CD4-positive, alpha-beta T cell treated with Interleukin-12 subunit alpha and Interleukin-12 subunit beta, for 1 hour (primary cell): ENCODE results near the gene PRKCE.

Source experiments
- DNase-seq: peaks from one replicate; pipeline ENCODE4 v3.0.0-alpha.2; 2020

Gene PRKCE

DNA sequence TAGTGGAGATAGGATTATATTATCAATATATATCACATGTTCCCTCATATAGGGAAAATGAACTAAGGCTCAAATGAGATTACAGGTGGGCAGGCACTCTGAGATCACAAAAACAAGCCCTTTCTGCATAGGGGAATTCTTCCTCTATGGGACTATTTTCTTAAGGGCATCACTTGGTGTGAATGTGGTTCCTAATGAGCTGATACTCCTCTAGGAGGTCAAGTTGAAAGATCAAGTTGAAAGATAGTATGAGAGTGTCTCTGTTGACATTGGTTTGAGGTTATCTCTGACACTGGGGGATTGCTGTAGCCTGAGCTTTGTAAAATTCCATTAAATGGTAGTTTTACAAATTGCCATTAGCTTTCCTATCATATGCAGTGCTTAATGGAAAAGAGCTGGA lies 270.4 kb downstream of the PRKCE start:
- no peak for DNase-seq

DNA sequence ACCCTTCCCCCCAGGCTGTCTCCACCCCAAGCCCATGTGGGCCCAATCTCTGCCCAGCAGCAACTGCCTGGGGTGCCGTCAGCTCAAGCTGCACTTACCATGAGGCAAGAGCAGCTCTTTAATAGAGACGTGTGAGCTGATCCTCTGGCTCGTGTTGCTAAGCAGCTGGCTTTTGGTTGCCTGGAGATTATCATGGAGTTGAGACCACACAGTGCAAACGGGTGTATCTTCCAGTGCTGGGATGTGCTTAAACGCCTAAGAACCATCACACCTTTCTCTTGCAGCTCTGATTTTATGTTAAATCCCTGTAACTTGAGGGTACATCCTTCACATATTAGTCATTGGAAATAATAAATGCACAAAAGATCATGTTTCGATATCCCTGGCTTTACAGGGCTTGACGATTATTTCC lies 271.1 kb downstream of the PRKCE start:
- no peak for DNase-seq

DNA sequence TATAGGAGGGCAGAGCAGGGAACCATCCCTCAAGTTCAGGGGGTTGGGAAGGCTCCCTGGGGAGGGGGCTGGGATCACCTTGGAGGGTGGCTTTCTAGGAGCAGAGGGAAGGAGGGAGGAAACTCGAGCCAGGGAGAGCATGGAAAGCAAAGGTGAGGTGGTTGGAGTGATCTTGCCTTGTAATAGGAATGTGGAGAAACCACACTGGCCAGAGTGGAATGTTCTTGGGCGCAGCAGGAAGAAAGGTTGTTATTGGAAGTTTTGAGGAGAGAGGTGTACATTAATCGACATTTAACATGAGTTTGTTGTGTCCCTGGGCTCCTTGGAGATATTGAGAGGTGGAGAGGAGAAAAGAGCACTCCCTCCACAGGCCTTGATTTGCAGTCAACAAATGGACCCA lies 272.2 kb downstream of the PRKCE start:
- DNase-seq = no peak

DNA sequence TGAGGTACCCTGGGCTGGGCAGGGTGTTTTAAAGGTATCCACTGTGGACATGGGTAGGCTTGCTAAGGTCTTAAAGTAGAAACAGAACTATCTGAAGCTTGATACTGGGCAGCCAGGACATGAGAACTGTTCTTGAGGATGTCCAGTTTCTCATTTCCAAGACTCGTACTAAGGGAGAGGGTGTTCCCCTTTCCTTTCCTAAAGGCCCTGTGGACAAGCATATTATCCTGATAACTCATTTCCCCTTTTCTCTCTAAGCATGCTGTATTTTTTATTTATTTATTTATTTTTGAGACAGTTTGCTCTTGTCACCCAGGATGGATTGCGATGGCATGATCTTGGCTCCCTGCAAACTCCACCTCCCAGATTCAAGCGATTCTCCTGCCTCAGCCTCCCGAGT lies 273.6 kb downstream of the PRKCE start:
- no peak for DNase-seq

DNA sequence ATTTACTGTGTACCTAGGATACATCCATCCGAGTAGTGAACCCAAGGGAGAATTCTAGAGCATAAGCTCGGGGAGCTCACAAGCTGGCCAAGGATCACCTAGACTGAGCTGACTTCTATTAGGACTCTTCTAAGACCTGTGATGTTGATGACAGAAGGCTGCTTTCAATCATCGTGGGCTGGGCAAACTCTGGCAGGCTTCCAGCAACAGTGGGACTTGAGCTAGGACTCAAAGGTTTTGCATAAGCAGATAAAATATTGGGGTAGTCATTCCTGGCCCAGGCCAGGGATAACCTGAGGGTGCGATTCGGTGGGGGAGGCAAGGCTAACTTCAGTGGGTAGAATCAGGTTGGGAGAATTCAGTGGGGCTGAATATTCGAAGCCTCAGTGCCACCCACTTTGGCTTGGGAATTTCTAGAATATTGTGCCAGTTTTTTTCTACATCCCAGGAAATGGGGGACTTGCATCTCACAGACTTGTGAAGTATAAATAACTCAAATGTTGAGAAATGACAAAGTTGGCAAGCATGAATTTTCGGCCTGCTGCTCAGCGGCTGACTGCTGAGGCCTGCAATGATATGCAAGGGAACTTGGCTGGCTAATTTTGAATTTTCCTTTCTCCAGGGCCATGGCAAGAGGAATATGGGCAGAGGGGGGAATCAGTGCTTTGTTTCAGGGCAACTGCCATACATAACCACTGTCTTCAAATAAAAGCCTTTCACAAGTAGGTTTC lies 274.3 kb downstream of the PRKCE start:
- no peak for DNase-seq

DNA sequence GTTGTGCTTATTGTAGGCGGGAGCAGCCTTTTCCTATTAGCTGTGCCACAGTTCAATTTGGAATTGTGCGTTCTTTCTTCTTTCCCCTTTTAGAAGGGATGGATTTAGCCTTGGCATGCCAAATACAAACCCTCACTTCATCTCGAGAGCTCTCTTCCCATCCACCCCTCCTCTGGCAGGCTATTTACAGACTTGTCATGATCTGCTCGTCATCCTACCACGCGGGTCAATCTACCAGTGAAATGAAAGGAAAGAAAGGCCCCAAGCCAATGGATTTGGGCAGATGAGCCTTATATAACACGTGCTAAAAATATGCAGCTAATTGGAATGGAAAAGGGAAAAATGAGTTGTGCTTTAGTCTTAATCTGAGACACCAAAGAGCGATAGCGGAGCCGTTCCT lies 277.5 kb downstream of the PRKCE start:
- DNase-seq = no peak

DNA sequence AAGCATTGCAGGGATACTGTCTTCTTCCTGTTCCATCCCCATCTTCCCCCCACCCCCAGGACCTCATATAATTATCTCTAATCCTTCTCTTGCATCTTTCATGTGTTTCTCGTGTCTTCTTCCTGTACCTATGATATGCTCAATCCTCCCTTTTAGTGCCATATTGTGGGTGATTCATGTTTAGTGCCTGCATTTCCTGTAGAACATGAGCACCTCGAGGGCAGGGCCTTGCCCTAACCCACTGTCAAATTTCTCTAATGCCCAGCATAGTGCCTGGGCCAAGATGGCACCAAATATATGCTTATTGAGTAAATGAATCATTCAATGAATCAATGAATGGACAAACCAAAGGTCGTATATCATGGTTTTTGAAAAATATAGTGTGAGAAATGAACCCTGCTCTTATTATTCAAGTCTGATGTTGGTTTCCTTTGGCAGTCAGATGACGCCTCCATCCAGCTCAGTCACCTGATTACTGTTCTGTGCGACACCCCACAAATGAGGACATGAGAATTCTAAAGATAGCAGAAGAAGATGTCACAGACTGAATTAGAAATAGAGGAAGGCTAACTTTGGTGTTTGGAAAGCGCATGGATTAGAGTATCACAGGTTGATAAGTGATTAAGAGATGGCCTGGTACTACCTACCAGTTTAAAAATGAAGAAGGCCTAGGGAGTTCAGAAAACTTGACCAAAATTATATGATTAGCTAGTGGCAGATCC lies 278.4 kb downstream of the PRKCE start:
- no peak for DNase-seq

DNA sequence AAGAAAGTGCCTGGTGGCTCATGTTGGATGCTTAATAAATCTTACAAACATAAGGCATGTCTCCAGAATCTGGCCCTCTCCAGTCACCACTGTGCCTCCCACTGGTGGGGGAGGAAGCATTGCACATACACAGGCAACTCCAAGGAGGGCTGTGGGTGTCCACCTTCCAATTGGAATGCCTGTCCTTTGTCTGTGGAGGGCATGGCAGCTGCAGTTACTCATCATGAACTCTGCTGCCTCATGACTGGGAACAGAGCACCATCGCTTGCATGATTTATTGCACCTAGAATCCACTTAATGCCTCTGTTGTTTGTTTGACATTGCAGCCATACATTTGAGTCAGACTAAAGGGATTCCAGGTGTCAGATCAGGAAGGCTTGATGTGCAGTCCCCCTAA lies 278.9 kb downstream of the PRKCE start:
- DNase-seq = no peak

DNA sequence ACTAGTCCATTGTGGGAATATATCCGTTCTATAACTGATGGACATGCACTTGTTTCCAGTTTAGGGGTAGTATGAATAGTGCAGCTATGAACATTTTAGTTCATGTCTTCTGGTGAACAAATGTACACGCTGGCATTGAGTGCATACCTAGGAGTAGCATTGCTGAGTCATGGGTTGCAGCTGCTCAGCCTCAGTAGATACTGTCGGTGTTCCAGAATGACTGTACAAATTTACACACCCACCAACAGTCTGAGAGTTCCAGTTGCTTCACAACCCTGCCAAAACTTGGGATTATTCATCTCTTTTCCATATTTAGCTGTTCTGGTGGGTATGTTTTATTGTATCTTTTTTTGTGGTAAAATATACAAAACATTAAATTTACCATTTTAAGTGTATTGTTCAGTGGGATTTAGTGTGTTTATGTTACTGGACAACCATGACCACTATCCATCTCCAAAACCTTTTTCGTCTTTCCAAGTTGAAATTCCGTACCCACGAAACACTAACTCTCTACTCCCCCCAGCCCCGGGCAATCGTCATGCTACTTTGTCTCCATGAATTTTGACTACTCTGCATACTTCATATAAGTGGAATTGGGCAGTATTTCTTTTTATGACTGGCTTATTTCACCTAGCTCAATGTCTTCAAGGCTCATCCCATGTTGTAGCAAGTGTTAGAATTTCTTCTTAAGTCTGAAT lies 281.0 kb downstream of the PRKCE start:
- DNase-seq = no peak

DNA sequence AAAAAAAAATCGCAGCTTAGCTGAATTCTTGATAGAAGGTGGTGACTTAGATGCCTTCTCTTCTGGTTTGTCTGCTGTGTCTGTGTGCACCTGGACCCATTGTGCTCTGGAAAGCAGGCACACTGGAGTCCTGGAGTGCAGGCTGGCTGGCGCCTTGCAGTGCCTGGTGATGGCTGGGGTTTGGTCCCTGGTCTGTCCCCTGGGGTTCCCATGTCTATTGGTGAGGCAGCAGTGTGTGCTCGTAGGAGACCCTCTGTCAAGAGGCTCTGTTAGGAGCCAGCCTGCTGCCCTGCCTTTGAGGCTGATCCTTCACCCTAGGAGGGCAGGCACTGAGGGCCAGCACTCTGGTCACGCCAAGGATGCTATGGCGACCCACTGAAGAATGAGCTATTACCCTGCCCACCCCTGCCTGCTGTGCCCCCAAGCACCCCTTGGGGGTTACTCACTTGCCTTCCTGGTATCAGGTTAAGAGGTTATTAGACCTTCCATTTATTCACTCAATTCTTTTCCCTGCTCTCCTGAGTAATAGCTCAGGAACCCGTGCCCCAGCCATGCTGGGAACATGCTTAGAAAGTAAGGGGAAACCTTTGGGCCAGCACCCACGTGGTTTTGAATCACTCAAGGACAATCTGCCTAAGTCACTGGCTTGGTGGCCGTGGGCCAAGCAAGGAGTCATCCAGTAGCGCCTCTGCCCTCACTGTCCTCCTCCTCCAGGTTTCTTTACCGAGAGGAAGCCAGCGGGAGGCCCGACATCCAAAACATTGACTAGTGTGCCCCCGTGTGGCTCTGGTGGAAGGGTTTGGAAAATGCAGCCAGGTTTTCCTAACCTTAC lies 284.5 kb downstream of the PRKCE start:
- DNase-seq = peak; percentile 45

DNA sequence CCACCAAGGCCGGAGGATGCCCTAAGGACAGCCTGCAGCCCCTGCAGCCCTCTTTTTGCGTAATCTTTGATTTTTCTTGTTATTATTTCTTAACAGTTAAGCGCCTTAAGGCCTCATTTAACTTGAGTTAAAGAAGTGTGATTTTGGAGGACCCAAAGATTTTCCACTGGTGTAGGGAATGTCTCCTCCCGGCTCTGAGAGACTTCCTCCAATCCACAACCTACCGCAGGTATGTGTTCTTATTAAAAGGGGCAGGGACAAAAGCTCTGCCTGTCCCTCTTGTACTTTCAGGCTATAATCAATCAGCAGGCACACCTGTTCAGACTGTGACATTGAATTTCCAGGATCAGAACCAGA lies 285.1 kb downstream of the PRKCE start:
- no peak for DNase-seq

DNA sequence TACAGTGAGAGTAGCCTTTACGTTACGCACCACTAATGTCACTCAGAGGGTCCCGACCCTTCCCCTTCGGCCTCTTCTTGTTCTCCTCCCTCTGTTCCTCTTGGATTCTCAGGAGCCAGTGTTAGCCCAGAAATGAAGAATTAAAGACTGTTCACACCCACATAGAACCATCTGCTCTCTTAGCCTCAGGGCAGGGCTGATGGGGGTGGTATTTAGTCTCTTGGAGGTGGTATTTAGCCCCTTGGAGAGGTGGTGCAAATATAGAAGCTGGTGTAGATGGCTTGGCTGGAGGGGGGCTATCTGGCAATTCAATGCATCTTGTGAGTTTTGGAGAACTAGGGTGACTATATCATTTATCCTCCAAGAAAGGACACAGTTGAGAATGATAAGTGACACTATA lies 286.5 kb downstream of the PRKCE start:
- DNase-seq = no peak

DNA sequence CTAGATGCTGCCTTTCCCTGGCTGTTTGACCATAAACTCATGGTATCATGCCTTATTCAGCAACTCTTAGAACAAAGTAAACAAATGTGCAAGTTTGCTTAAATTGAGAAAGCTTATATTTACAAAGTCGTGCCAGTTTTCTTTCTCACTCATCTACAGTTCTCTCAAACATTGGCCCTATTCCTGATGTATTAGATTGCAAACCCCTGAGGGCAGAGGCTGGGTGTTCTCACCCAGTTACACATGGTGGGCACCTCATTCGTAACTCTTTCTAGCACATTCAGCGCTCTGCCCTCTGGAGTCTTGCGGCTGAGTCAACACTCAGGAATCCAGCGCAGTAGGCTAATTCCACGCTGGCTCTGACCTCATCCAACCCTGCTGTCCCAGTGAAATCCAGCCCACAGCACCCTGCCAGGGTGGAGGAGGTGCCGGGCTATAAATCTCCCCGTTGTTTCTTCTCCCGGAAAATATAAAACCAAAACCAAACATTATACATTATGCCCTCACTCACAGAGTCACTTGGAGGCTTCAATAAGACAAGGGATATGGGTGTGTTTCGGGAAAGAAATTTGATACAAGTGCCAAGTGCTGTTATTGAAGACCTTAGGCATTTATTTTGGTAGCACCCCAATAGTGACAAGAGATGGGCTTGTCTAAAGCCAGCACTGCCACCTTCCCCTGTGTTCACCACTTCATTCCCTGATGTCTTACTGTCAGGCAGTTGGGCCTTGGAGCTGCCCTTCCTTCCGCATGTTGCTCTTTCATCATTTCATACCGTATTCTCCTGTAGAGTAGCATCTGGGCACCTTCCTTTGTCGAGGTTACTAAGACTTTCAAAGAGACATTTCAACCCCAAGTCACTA lies 287.4 kb downstream of the PRKCE start:
- no peak for DNase-seq

DNA sequence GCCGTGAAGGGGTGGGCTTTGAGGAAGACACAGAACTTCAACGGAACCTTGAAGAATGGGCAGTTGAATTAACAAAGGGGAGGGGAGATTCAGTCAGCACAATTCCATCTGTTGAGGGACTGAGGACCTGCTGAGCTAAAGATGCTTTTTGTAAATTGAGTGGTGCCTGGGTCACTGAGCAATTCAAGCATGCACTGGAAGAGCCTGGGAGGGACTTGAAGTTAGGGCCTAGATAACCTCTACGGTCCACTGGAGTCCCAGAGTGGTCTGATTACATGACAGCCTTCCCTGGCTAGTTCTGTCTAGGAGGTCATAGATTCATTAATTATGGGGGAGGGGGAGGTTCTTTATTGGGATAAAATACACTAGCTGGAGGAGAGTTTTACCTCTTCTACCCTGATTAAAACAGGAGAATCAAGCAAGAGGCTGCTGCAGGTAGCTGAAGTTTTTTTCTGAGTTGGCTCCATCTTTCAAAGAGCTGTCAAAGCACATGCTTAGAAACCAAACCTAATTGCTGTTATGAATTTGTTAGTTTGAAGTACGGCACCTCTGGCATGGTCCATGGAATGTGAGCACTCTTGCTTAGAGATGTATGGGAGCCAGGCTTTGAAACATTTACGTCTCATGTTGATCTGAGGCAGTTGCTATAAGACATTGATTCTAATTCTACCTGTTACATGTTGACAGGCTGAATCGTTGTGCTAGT lies 290.2 kb downstream of the PRKCE start:
- no peak for DNase-seq

DNA sequence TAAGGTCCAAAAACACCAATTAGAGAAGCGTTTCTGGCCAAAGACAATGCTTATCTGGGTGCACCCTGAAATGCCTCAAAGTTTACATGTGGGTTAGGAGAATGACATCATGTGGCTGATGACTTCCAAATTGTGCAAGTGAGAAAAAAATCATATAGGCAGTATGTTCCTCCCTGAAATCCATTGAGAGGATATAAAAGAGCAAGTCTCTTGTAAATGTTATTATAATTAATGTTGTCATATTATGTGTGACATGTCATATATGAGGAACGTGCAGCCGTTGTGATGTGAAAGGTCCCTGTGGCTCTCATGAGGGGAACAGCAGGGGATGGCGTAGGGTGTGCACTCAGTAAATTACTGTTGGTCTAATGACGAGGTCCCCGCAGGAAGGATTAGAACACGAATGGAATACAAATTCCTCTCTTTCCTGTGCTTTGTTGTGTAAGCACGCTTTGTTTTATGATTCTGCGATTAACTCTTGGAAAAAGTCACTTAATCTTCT lies 290.8 kb downstream of the PRKCE start:
- no peak for DNase-seq

DNA sequence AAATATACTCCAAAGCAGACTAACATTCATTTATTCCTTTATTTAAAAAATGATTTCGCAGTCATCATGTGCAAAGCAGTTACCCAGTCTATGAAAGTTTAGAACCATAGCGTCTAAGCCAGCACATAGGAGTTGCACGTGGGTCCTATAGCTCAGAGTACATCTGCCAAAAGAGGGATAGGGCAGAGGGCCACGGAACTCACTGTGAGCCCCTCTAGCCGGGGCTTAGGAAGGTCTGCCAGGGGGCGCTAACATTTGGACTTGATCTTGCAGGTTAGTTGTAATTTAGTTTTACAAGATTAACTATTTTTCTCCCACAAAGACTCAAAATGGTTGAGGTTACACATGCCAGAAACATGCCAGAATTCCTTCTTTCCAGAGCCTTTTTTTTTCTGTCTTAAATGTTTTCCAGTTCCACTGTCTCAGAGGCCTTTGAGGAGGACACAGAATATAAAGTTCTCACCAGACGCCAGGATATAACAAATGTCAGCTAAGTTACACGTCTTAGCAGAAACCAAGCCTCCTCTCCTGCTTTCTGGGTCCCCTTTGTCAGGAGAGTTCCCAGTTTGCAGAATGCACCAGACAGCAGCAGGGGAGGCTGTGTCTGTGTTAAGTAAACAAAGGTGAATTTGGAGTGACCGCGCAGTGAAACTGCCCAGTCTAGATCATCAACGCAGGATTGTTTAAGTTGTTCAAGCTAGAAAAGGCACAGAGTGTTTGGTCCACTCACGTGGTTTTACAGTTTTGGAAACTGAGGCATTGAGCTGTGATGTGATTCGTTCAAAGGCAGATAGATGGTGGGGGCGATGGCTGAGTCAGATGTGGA lies 292.0 kb downstream of the PRKCE start:
- DNase-seq = no peak

DNA sequence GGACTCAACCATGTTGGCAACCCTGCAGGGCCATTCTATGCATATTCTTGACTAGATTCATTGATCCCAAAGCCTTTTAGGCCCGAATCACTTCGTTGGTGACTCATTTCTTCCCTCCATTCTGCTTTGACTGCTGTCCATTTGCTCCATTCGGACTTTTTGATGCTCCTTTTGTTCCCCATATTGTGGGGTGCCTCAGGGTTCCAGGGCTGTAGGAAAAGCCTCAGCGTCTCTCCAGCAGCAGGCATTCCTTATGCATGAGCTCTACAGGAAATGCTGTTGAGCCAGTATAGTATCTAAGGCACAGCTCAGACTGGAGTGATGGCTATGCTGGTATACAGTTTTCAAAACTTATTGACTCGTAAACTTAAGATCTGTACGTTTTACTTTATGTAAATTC lies 292.6 kb downstream of the PRKCE start:
- DNase-seq = no peak

DNA sequence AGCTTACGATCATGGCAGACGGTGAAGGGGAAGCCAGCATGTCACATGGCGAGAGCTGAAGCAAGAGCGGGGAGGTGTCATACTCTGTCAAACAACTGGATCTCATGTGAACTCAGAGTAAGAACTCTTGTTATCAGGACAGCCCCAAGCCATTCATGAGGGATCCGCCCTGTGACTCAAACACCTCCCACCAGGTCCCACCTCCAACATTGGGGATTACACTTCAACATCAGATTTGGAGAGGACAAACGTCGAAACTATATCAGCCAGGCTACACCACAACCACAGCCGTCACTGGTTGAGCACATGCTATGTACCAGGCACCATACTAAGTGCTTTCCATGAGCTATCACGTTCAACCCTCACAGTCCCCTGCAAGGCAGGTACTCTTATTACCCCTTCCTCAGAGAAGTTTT lies 293.8 kb downstream of the PRKCE start:
- DNase-seq = no peak

DNA sequence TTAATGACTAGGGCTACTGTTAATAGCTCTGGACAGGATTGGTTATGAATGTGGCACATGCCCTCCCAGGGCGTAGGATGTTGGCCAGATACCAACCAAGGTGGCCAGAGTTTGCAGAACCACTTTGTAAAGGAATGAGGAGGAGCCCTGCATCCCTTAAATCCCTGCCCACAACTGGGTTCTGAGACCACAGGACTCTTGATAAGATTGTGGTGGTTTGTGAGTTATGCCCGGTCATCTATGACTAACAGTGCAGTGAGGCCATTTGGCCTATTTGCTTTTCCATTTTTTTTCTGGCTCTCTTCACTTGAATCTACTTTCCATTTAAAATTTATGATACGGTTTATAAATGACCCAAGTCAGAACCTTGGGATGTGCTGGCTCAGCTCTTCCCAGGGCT lies 294.5 kb downstream of the PRKCE start:
- DNase-seq = no peak

DNA sequence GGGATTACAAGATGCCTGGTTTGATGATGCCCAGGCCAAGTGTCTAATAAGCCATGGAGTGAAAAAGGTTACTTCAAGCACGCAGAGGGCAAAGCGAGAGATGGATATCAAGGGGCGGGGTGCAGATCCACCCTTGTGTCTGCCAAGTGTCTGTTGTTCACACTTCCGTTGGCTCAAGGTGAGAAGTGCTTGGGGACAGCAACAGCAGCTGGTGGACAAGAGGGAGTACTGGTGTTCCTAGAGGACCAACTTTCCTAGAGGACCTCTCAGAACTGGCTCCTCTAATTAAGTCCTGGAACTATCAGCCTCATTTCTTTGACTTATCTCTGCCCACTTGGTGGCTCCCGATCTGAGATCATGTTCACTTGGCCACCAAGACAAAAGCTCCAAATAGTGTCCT lies 299.1 kb downstream of the PRKCE start:
- DNase-seq = no peak
